NOMO-1 (cell line): Measurements from ENCODE around the gene C20orf173.
"Not testable (repeated sequence)": the region's sequence is repeated elsewhere in the genome, so short reads cannot be mapped to it uniquely, and the experiment has no call there.

Source experiments
- DNase-seq, 2 experiments: peaks; one replicate each; lab custom pipeline; 2025; ENCODE audit not compliant: unreplicated experiment in 2 of 2; lab: John Stamatoyannopoulos, UW

Gene C20orf173

GRCh38 chr20:35547329-35547728 is 17.9 kb upstream of the C20orf173 start:
- DNase-seq, result no peak

DNA sequence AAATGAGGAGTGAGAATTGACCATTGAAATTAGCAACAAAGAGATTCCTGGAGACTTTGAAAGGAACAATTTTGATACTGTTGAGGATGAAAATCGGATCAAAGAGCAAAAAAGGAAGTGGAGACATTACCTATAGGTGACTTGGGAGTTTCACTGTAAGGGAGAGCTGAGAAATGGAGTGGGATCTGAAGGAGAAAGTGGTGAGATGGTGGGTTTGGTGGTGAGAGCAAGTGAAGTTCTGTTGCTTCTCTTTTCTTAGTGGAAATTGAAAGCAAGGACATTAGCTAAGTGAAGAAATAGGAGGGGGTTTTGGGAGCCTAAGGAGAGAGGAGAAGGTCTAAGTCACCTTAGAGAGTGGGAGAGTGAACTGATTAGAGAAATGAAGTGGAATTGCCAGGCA is 16.7 kb upstream of the C20orf173 start:
- no peak for DNase-seq

- not testable (repeated sequence) for DNase-seq
Observed at GRCh38 chr20:35544941-35545340, 15.5 kb upstream of the C20orf173 start.

DNA sequence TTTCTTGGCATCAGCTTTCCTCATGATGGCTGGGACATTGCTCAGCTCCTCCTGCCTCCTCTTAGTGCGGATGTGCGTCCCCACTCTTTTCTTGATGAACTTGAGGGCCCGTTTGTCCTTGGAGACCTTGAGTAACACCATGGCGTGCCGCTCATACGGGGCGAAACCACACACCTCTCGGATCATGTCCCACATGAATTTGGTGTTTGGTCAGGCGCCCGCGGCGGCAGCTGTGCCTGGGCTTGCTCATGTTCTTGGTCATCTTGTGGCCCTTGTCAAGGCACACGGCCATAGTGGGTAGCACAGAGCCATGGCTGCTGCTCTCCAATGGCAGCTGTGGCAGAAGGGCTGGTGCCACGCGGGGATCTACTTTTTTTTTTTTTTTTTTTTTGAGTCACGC is 15.0 kb upstream of the C20orf173 start:
- no peak for DNase-seq

GRCh38 chr20:35542990-35543389 is 13.5 kb upstream of the C20orf173 start:
- DNase-seq, result no peak

DNA sequence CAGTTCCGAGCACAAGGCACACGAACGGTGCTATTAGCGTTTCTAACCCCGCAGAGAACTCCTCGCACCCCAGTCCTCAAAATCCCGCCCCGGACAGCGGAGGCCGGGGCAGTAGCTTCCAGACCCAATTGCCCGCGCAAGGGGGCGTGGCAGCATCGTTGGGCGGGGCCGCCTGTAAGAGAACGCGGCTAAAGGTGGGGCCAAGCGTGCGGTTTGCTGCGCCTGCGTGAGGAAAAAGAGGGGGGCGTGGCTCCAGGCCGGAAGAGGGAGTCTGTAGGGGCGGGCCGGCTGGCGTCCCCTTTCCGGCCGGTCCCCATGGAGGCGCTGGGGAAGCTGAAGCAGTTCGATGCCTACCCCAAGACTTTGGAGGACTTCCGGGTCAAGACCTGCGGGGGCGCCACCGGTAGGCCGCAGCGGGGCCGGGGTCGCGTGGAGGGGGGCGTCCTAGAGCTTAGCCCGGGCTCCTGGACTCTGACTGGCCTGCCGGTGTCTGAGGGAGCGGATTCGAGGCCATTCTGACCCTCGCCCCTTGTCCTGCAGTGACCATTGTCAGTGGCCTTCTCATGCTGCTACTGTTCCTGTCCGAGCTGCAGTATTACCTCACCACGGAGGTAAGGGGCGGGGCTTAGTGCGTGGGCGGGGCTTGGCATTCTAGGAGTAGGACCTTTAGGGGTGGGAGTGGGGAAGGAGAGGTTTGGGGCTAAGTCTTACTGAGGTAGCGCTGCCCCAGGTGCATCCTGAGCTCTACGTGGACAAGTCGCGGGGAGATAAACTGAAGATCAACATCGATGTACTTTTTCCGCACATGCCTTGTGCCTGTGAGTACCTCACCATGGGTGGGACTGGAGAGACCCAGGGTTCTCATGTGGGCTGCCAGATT is 12.6 kb upstream of the C20orf173 start, which contains the start of gene ERGIC3:
Gene ERGIC3, plus strand, starts transcription at position 296 of the 880 bp plus-strand sequence. Its CDS starts 20 bp downstream, at position 316.
- DNase-seq, result peak; percentile 95 to 98

DNA sequence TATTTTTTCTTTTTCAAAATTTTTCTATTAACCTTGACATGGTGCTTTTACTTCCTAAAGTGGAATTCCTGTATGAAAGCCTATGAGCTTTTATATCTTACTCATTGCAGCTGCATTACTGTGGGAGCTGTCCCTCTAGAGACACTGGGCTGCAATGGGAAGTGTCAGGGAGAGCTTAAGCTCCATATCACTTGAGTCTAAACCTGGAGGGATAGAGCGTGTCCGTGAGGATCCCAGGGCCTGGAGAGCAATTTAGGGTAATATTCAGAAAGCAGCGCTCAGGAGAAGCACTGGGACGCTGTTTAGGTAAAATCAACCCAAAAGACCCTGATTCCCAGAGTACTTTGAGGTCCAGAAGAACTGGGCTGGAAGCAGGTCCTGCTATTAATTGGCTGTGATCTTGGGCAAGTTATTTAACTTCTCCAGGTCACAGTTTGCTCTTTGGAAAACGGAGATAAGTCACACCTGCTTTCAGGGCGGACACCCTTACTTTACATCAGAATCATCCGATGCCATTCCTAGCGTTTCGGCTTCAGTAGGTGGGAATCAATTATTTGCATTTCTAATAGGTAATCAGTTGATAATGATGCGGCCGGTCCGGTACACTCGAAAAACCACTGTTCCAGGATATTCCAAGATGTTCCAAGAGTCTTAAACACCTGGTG is 11.8 kb upstream of the C20orf173 start:
- no peak for DNase-seq

DNA sequence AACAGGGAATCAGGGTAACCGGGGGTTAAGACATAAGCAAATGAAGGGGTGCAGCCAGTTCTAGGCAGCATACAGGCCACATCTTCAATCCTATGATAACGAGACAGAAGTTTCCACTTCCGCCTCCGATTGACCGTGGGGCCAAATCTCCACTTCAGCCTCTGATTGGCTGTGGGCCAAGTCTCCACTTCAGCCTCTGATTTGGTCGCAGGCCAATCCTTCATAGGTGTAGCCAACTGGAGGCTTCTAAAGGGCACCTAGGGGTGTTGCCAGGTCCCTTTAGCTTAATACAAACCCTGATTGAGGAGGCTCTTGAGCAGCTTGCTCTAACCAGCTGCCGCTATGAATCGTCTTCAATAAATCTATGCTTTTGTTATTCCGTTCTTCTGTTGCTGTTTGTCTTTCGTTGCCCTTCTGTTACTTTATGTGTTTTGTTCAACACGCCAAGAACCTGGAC is 10.3 kb upstream of the C20orf173 start:
- no peak for DNase-seq

- DNase-seq, result no peak
Observed at GRCh38 chr20:35527122-35527769, 2.2 kb downstream of the C20orf173 start.

GRCh38 chr20:35525639-35526038 is 3.8 kb downstream of the C20orf173 start:
- no peak for DNase-seq

GRCh38 chr20:35523298-35523888 is 6.1 kb downstream of the C20orf173 start:
- no peak for DNase-seq

DNA sequence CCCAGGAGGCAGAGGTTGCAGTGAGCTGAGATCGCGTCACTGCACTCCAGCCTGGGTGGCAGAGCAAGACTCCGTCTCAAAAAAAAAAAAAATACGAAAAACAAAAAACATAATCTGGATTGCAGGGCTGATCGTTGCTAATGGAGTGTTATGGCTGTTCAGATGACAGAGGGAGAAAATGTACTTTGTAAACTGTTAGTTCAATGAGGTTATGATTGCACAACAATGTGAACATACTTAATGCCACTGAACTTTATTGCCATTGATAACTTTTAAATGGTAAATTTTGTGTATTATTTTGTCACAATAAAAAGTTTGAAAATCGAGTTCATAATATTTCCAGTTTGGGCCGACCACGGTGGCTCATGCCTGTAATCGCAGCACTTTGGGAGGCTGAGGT is 10.5 kb downstream of the C20orf173 start:
- no peak for DNase-seq

- not testable (repeated sequence) for DNase-seq
Observed at GRCh38 chr20:35517767-35518166, 11.7 kb downstream of the C20orf173 start.

- no peak for DNase-seq
Observed at GRCh38 chr20:35517125-35517524, 12.3 kb downstream of the C20orf173 start.

GRCh38 chr20:35515949-35516645 is 13.4 kb downstream of the C20orf173 start:
- no peak for DNase-seq

DNA sequence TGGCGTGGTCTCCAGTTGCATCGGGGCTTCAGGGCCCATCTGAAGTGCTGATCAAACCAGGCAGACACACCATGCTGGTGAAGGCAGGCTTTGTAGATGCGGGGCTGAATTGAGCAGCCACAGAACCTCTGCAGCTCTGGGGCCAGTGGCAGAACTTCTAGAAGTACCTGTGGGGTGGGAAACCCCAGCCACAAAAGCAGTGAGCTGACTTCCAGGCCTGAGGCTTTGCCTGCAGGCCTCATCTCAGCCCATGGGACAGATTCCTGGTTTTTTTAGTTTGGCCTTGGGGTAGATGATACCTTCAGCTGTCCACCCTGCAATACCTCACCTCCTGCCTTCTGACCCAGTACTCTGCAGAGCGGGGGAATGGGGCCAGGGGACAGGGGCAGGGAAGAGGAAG is 14.1 kb downstream of the C20orf173 start:
- DNase-seq, result no peak

- no peak for DNase-seq
Observed at GRCh38 chr20:35514371-35514932, 15.0 kb downstream of the C20orf173 start.

DNA sequence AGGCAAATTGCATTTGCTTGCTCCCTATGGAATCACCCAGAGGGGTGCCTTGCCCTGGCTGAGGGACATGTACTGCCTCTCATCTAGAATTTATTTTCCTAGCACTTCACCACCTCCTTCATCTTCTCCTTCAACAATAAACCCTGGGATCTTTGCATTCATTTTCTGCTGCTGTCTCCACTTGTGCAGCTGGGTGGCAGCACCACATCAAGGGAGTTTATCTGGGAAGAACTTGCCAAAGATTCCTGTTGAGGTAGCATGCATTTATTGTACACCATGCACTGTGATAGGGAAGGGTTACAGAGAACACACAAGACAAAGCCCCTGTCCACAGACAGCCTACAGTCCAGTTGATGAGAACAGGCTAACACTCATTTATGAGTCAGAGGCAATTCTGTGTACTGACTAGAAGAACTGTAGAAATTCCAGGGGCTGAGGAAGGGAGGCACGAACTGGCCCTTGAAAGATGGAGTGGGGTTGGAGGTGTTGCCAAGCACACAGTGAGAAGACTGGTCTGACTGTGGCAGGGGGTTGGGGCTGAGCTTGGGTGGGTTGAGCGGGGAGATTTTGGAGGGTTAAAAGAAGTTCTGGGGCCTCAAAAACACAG is 17.5 kb downstream of the C20orf173 start:
- DNase-seq, result no peak

DNA sequence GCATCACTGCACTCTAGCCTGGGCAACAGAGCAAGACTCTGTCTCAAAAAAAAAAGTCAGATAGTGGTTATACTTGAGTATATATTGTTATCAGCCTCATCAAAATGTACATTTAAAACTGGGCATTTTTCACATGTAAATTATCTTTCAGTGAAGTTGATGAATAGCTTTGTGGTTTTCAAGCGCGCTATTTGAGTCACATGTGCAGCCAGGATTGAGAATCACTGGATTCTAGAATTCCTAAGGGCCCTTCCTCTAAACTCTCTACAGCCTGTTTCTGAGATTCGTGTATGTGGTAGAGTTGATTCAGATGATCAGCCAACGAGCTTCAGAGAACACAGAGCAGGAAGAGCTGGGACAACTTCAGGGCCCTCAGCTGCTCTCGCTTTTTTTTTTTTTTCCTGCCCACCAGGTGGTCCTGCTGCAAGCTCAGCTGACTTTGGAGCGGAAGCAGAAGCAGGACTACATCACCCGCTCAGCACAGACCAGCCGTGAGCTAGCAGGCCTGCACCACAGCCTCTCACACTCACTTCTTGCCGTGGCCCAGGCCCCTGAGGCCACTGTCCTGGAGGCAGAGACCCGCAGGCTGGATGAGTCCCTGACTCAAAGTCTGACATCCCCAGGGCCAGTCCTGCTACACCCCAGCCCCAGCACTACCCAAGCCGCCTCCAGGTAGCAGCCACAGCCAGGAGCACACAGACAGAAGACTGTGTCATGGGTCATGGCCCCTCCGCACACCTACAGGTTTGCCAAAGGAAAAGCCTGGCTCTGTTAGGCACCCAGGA is 18.3 kb downstream of the C20orf173 start:
- DNase-seq, result no peak
